ENCODE data around the gene HYAL4. TPM values are rescaled to one million over a fixed set of nuclear protein-coding genes. Genes with fewer than 3 reads are reported as not detected.

The HYAL4 gene
- total and polyA plus RNA-seq, 2 donors (not counting 3 experiments of a cell fraction or from before 2014, with no cell fraction given), result not detected

- ChIA-PET POLR2A (no interaction called here), CTCF (interaction anchor here (1.0 to 4.1 kb wide), 4 partner anchors 9 to 228 kb away, joined by 4 to 115 read pairs (median 68); no protein-coding TSS in a partner anchor)
- no peak overlapping the region for H2AFZ ChIP-seq (ENCODE audit: low read depth, low read length)
- TF ChIP-seq MAX (IDR thresholded peaks at IDR 0.05; ENCODE audit: insufficient read depth, insufficient read length) (no peak), FOS (IDR thresholded peaks at IDR 0.05; ENCODE audit: borderline replicate concordance, insufficient read depth, low read length) (no peak), EZH2 (IDR thresholded peaks at IDR 0.05; ENCODE audit: borderline replicate concordance, low read depth, low read length, severe bottlenecking) (no peak), JUN (IDR thresholded peaks at IDR 0.05; ENCODE audit: borderline replicate concordance, insufficient read depth, insufficient read length, low read depth) (no peak), CTCF (IDR thresholded peaks at IDR 0.05; ENCODE audit: extremely low read depth in 1 of 2, insufficient read depth in 1 of 2, low read depth in 1 of 2, low read length in 2 of 2) (no peak), POLR2A (IDR thresholded peaks at IDR 0.05; ENCODE audit: low read depth, low read length) (no peak), POLR2AphosphoS5 (IDR thresholded peaks at IDR 0.05; ENCODE audit: insufficient read depth, low read depth, low read length) (no peak), GATA2 (IDR thresholded peaks at IDR 0.05; ENCODE audit: insufficient read depth, insufficient read length, low read depth, low read length) (no peak), MYC (IDR thresholded peaks at IDR 0.05; ENCODE audit: low read depth, low read length) (no peak)
- no peaks in the 10 kb centered on the region for H3K36me3 ChIP-seq (ENCODE audit: control insufficient read depth in 2 of 2, extremely low read depth in 1 of 2, insufficient read depth in 2 of 2, low read length in 2 of 2)
- peaks cover 9% of the 10 kb centered on the region for H3K4me1 ChIP-seq (ENCODE audit: control insufficient read depth, extremely low read depth, insufficient read depth, low read length)
- H3K9me3 ChIP-seq (replicated peaks; ENCODE audit: control insufficient read depth, insufficient read depth, low read length), result no peaks in the 10 kb centered on the region
- H3K9ac ChIP-seq (replicated peaks; ENCODE audit: extremely low read depth, insufficient read depth, low read length), result no peak overlapping the region
- H3K79me2 ChIP-seq (ENCODE audit: control insufficient read depth, insufficient read depth, low read length), result no peaks in the 10 kb centered on the region
- DNase-seq (ENCODE audit: low read depth, low spot score) (no peak), FAIRE-seq (no peak)
- H3K27ac ChIP-seq (ENCODE audit: insufficient read depth, low read depth, low read length), result no peak overlapping the region
- dilution Hi-C loops (cut with MboI; ENCODE audit: extremely low pct_ligation_motif_present, low sequenced_read_pairs) (no loop called here), intact Hi-C loops (cut with micrococcal nuclease) (no loop called here)
- no peak overlapping the region for H3K4me2 ChIP-seq (ENCODE audit: insufficient read depth, low read length)
- H3K4me3 ChIP-seq (replicated peaks in 1 of 3; ENCODE audit: insufficient read depth in 1 of 3, low read depth in 1 of 3, low read length in 3 of 3), result no peak overlapping the region
- H3K9me1 ChIP-seq (replicated peaks; ENCODE audit: control insufficient read depth, extremely low read depth, insufficient read depth, low read length), result no peaks in the 10 kb centered on the region
- H4K20me1 ChIP-seq (replicated peaks; ENCODE audit: control insufficient read depth, extremely low read depth, insufficient read depth, low read length), result no peaks in the 10 kb centered on the region
- no TSS peak for BruUV-seq (replicated peaks)
- H3K27me3 ChIP-seq (ENCODE audit: control insufficient read depth in 2 of 2, insufficient read depth in 2 of 2, low read length in 2 of 2), result no peaks in the 10 kb centered on the region
These were observed 18.5 kb downstream of the HYAL4 start for GRCh38 chr7:123863461-123863860.

Data from endothelial cell of umbilical vein (primary cell).